Stimulated activated CD8-positive, alpha-beta memory T cell treated with anti-CD3 and anti-CD28 coated beads, Interleukin-12 subunit alpha, Interleukin-12 subunit beta, amount 100 ng/mL, for 1 hour (primary cell): ENCODE results near the gene CASP1.
"Not testable (repeated sequence)": the region's sequence is repeated elsewhere in the genome, so short reads cannot be mapped to it uniquely, and the experiment has no call there.

Source experiments
- DNase-seq: peaks from one replicate; pipeline ENCODE4 v3.0.0-alpha.2; 2020; ENCODE audit warnings: low read depth

CASP1 gene

GRCh38 chr11:105034813-105035620 lies at the start of gene CASP1:
TSS of gene CASP1 (minus strand) at chr11:105035144. CDS start at chr11:105035113, 31 bp downstream.
- DNase-seq: peak; percentile 13

GRCh38 chr11:105081412-105082150 lies 46.6 kb upstream of the CASP1 start:
- DNase-seq: no peak

- DNase-seq: not testable (repeated sequence)
Measured at GRCh38 chr11:105080171-105080906, 45.4 kb upstream of the CASP1 start.

GRCh38 chr11:105078283-105078682 lies 43.3 kb upstream of the CASP1 start:
- no peak for DNase-seq

- DNase-seq: not testable (repeated sequence)
Measured at GRCh38 chr11:105077141-105077790, 42.3 kb upstream of the CASP1 start.

- no peak for DNase-seq
Measured at GRCh38 chr11:105074166-105074530, 39.2 kb upstream of the CASP1 start.

GRCh38 chr11:105073456-105074165 lies 38.7 kb upstream of the CASP1 start:
- no peak for DNase-seq

GRCh38 chr11:105072080-105072479 lies 37.1 kb upstream of the CASP1 start:
- DNase-seq: not testable (repeated sequence)

- no peak for DNase-seq
Measured at GRCh38 chr11:105071089-105071732, 36.3 kb upstream of the CASP1 start.

- DNase-seq: no peak
Measured at GRCh38 chr11:105070306-105070705, 35.4 kb upstream of the CASP1 start.

GRCh38 chr11:105069749-105070148 lies 34.8 kb upstream of the CASP1 start:
- not testable (repeated sequence) for DNase-seq

- DNase-seq: not testable (repeated sequence)
Measured at GRCh38 chr11:105063245-105063941, 28.4 kb upstream of the CASP1 start.

- no peak for DNase-seq
Measured at GRCh38 chr11:105057432-105057831, 22.5 kb upstream of the CASP1 start.

GRCh38 chr11:105056446-105056845 lies 21.5 kb upstream of the CASP1 start:
- no peak for DNase-seq

- DNase-seq: no peak
Measured at GRCh38 chr11:105054723-105055493, 20.0 kb upstream of the CASP1 start.

- no peak for DNase-seq
Measured at GRCh38 chr11:105052487-105052886, 17.5 kb upstream of the CASP1 start.

GRCh38 chr11:105051559-105051958 lies 16.6 kb upstream of the CASP1 start:
- no peak for DNase-seq

GRCh38 chr11:105049481-105049880 lies 14.5 kb upstream of the CASP1 start:
- no peak for DNase-seq

GRCh38 chr11:105046898-105047579 lies 12.1 kb upstream of the CASP1 start:
- DNase-seq: no peak
